Gastroesophageal sphincter (tissue), 4 donors: ENCODE data around the gene ZNF558. TPM values are rescaled to one million over a fixed set of nuclear protein-coding genes. Genes with fewer than 3 reads are reported as not detected.

ENCODE experiments used
- ATAC-seq: fragments of 150-250 bp; one replicate; pipeline ENCODE4 v1.9.1; 2016; ENCODE audit warnings: mild to moderate bottlenecking, moderate library complexity
- H3K27ac ChIP-seq, 4 donors: fragments of 200-600 bp; sonication (generic) in 3 of 4; 1 replicate in 3 of 4; 2 replicates in 1 of 4; pipeline ENCODE4 v1.5.1; 2016 to 2019
- H3K27me3 ChIP-seq: fragments of 200-600 bp; sonication (generic); one replicate; pipeline ENCODE4 v1.5.1; 2019
- H3K36me3 ChIP-seq, 2 donors: fragments of 200-600 bp; sonication (generic); one replicate each; pipeline ENCODE4 v1.5.1; 2019; ENCODE audit warnings: control low read depth in 1 of 2
- H3K4me1 ChIP-seq, 3 donors: fragments of 200-600 bp; sonication (generic); 1 replicate in 2 of 3; 2 replicates in 1 of 3; pipeline ENCODE4 v1.5.1; 2016 to 2019; ENCODE audit warnings: control low read depth in 2 of 3
- H3K4me3 ChIP-seq, 2 donors: fragments of 200-600 bp; sonication (generic); one replicate each; pipeline ENCODE4 v1.5.1; 2019; ENCODE audit warnings: mild to moderate bottlenecking in 1 of 2, moderate library complexity in 1 of 2
- H3K9me3 ChIP-seq, 3 donors: fragments of 200-600 bp; sonication (generic); one replicate each; pipeline ENCODE4 v1.5.1; 2017 to 2019; ENCODE audit warnings: control low read depth in 2 of 3
- CTCF ChIP-seq, 4 experiments: fragments of 200-600 bp in 2 of 4; fragments of 450-650 bp in 2 of 4; sonication (generic) in 1 of 4; IDR thresholded peaks; one replicate each; pipeline ENCODE4 v1.5.1; 2017 to 2019; ENCODE audit warnings: antibody characterized with exemption in 4 of 4, mild to moderate bottlenecking in 2 of 4, moderate library complexity in 2 of 4
- EP300 ChIP-seq: sonication (generic); formaldehyde crosslinking; IDR thresholded peaks from one replicate; pipeline ENCODE4 v1.6.1; 2017; ENCODE audit warnings: antibody characterized with exemption, mild to moderate bottlenecking
- POLR2A ChIP-seq, 2 donors: fragments of 450-650 bp; IDR thresholded peaks; one replicate each; pipeline ENCODE4 v1.6.1; 2017; ENCODE audit warnings: antibody characterized with exemption in 2 of 2, mild to moderate bottlenecking in 2 of 2, moderate library complexity in 1 of 2
- POLR2AphosphoS5 ChIP-seq: sonication (generic); formaldehyde crosslinking; IDR thresholded peaks from one replicate; pipeline ENCODE4 v1.6.1; 2017; ENCODE audit warnings: antibody characterized with exemption
- WGBS, 2 donors: methylation state at CpG; one replicate each; pipeline ENCODE4 v1.1.5; 2018; ENCODE audit warnings: low coverage in 1 of 2; 5-methylcytosine and 5-hydroxymethylcytosine counted together
- total RNA-seq, 4 donors: library from RNA; depleted of rRNA; stranded (reverse); fragments of >200 nt; gene quantifications; one replicate each; pipeline ENCODE4 v1.1.0, GENCODE V29; 2016

Gene ZNF558
- total RNA-seq, result 10 to 100 TPM; 31.0 to 70.5 (median 50.0) TPM

GRCh38 chr19:8832132-8833021, at the start of gene ZNF558, which contains the start of gene MBD3L1:
Gene ZNF558 (minus strand): TSS chr19:8832304. CDS start chr19:8822659, 9,645 bp downstream.
Gene MBD3L1 (plus strand): TSS chr19:8832377. CDS start chr19:8842679, 10,302 bp downstream.
- Histone ChIP-seq H3K27me3 (no peaks in the 10 kb centered on the region), H3K9me3 (no peaks in the 10 kb centered on the region), H3K36me3 (peaks cover 0 to 32% of the 10 kb centered on the region in 2 donors), H3K4me1 (peaks cover 0 to 29% (median 8%) of the 10 kb centered on the region in 3 donors), H3K27ac (peak within 1 kb of the TSS; percentile 77 to 98 (median 96)), H3K4me3 (peak within 1 kb of the TSS; percentile 63 to 97)
- TF ChIP-seq EP300, result no peak
- TF ChIP-seq CTCF (IDR thresholded peaks at IDR 0.05), result peak in 3 of 4 experiments; percentile 36 to 65 (median 57)
- peak; percentile 89 to 91 for TF ChIP-seq POLR2A (IDR thresholded peaks at IDR 0.05)
- peak; percentile 93 for TF ChIP-seq POLR2AphosphoS5
- ATAC-seq, result peak; percentile 96
- 1% methylated on average over 12 of the region's 78 CpGs; no CpG with 5 or more reads in 1 of the 2 donors for WGBS, 2 donors

- Histone ChIP-seq H3K27ac (no peak overlapping the region), H3K36me3 (no peaks in the 10 kb centered on the region), H3K27me3 (peaks cover 21% of the 10 kb centered on the region), H3K4me1 (no peaks in the 10 kb centered on the region), H3K4me3 (no peak overlapping the region), H3K9me3 (peaks cover 0 to 16% (median 0%) of the 10 kb centered on the region in 3 donors)
- no peak for ATAC-seq
- TF ChIP-seq POLR2AphosphoS5 (no peak), CTCF (IDR thresholded peaks at IDR 0.05) (no peak), POLR2A (IDR thresholded peaks at IDR 0.05) (no peak), EP300 (no peak)
These were observed 49.4 kb upstream of the ZNF558 start for GRCh38 chr19:8881512-8881911.

GRCh38 chr19:8880868-8881488, 48.9 kb upstream of the ZNF558 start:
- H3K9me3 ChIP-seq, result peaks cover 0 to 16% (median 0%) of the 10 kb centered on the region in 3 donors
- H3K4me1 ChIP-seq, result no peaks in the 10 kb centered on the region
- ATAC-seq, result no peak
- H3K27me3 ChIP-seq, result peaks cover 25% of the 10 kb centered on the region
- H3K27ac ChIP-seq, result no peak overlapping the region
- TF ChIP-seq EP300 (no peak), POLR2A (IDR thresholded peaks at IDR 0.05) (no peak), CTCF (IDR thresholded peaks at IDR 0.05) (no peak), POLR2AphosphoS5 (no peak)
- H3K36me3 ChIP-seq, result no peaks in the 10 kb centered on the region
- 66 to 71% methylated on average over 1 to 2 of the region's 2 CpGs for WGBS, 2 donors
- H3K4me3 ChIP-seq, result no peak overlapping the region

GRCh38 chr19:8877854-8878705, 46.0 kb upstream of the ZNF558 start:
- ATAC-seq, result no peak
- Histone ChIP-seq H3K27me3 (peaks cover 30% of the 10 kb centered on the region), H3K27ac (no peak overlapping the region), H3K4me1 (no peaks in the 10 kb centered on the region), H3K4me3 (no peak overlapping the region), H3K36me3 (no peaks in the 10 kb centered on the region), H3K9me3 (peaks cover 0 to 16% (median 0%) of the 10 kb centered on the region in 3 donors)
- WGBS, 2 donors, result 21 to 40% methylated on average over 3 to 6 of the region's 6 CpGs
- TF ChIP-seq POLR2A (IDR thresholded peaks at IDR 0.05), result no peak
- no peak for TF ChIP-seq EP300

- TF ChIP-seq POLR2AphosphoS5 (no peak), EP300 (no peak), CTCF (IDR thresholded peaks at IDR 0.05) (no peak), POLR2A (IDR thresholded peaks at IDR 0.05) (no peak)
- H3K27ac ChIP-seq, result no peak overlapping the region
- no peak overlapping the region for H3K4me3 ChIP-seq
- H3K36me3 ChIP-seq, result no peaks in the 10 kb centered on the region
- no peaks in the 10 kb centered on the region for H3K4me1 ChIP-seq
- peaks cover 31% of the 10 kb centered on the region for H3K27me3 ChIP-seq
- no peaks in the 10 kb centered on the region for H3K9me3 ChIP-seq
- ATAC-seq, result no peak
These were observed 34.2 kb upstream of the ZNF558 start for GRCh38 chr19:8866344-8866743.
